Frontal cortex (tissue), 4 donors: ENCODE measurements around the gene COP1. TPM values are rescaled to one million over a fixed set of nuclear protein-coding genes. Genes with fewer than 3 reads are reported as not detected.
A peak's percentile ranks its signal among the peaks of the same experiment; 100 is the strongest.
"Not testable (repeated sequence)": the region's sequence is repeated elsewhere in the genome, so short reads cannot be mapped to it uniquely, and the experiment has no call there.

Experiments
- DNase-seq, 2 donors: peaks; one replicate each; pipeline ENCODE4 v3.0.0; 2012; ENCODE audit warnings: low spot score in 2 of 2
- FAIRE-seq: peaks from 2 replicates; lab custom pipeline; 2012; peaks lifted over from hg19 to GRCh38; lab: Jason Lieb, UNC
- total RNA-seq: library from RNA; depleted of rRNA; stranded (reverse); fragments of >200 nt; gene quantifications from one replicate; pipeline ENCODE4 v1.2.3, GENCODE V29; 2014
- donor health status: control.
- donor health status: control.
- donor health status: control.

The COP1 gene
- total RNA-seq, 1 donor from 2014 or later = 146 TPM

DNA sequence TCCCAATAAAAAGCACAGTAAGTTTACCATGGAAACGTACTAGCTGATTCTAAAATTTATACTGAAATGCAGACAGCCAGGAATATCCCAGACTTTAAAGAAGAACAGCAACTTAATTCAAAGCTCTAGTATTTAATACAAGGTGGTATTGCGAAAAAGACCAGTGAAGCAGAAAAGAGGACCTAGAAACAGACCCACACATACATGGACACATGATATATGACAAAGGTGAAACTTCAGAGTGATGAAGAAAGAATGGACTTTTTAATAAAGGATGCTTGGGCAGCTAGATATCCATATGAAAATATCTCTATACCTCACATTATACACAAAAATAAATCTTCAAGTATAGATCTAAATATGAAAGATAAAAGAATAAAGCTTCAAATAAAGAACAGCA is 62.6 kb downstream of the COP1 start:
- FAIRE-seq (no peak), DNase-seq (no peak)

DNA sequence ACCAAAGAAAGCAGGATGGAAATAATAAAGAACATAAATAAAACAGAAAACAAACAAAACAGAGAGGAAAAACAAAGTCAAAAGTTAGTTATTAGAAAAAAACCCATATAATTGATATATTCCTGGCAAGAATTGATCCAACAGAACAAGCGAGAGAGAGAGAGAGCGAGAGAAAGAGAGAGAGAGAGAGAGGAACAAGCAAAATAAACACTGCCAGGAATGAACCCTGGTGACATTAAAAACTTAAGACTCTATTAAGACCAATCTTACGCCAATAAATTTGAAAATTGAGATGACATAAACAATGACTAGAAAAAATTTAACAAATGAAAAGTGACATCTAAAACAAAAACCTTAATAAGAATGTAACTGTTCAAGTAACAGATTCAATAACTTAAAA is 64.1 kb downstream of the COP1 start:
- no peak for DNase-seq
- peak; percentile 17 for FAIRE-seq

GRCh38 chr1:176141449-176141848 is 65.6 kb downstream of the COP1 start:
- FAIRE-seq (no peak), DNase-seq (no peak)

DNA sequence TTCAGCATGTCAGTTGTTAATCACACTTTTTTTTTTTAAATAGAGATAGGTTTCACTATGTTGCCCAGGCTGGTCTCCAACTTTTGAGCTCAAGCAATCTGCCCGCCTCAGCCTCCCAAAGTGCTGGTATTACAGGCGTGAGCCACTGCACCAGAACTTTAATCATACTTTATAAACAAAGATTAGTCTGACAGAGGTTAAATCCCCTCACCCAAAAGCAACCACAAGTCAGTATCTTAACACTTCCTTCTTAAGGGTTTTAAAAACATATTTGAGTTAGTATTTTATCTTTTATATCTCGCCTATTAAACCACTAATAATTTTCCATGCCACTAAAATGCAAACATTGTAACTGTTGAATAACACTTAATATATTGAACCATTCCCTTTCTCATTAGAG is 70.2 kb downstream of the COP1 start:
- DNase-seq = no peak
- FAIRE-seq = no peak

- DNase-seq (no peak), FAIRE-seq (no peak)
Observed at GRCh38 chr1:176134666-176135065, 72.4 kb downstream of the COP1 start.

GRCh38 chr1:176122282-176122681 is 84.8 kb downstream of the COP1 start:
- DNase-seq = no peak
- FAIRE-seq = no peak

- DNase-seq = no peak
- no peak for FAIRE-seq
Observed at GRCh38 chr1:176119549-176119948, 87.5 kb downstream of the COP1 start.

- DNase-seq (no peak), FAIRE-seq (no peak)
Observed at GRCh38 chr1:176118985-176119384, 88.1 kb downstream of the COP1 start.

DNA sequence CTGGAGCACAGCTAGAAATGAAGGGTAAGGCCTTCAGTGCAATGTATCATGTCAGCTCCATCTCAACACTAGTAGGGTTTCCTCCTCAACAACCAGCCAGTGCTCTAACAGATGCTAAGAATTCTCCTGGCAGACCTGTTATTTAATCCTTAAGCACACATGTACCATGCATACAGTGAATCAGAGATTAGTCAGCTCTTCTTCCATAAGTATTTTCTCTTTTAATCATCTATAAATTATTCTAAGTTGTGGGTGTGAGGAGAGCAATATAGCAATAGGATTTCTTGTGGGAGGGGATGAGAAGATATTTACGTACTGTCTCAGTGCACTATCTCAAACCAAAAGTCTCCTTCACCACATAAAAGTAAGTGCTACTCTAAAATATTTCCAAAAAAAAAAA is 95.3 kb downstream of the COP1 start:
- DNase-seq (no peak), FAIRE-seq (no peak)

- FAIRE-seq = no peak
Observed at GRCh38 chr1:176110203-176110602, 96.9 kb downstream of the COP1 start.

DNA sequence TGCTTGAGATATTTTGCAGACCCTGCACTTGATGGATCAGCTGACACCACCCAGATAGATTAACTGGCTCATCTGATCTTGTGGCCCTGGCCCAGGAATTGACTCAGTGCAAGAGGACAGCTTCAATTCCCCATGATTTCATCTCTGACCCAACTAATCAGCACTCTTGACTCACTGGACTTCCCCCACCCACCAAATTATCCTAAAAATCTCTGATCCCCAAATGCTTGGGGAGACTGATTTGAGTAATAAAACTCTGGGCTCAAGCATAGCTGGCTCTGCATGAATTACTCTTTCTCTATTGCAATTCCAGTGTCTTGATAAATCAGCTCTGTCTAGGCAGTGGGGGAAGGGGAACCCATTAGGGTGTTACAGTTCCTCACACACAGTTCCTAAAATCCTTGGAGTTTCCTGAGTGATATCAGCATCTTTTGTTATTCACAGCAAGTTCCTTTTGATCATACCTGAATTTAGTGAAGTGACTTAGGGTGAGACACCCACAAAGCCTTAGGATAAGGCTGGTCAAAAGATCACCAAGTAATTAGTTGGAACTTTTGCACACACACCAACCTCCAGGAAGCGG is 104.2 kb downstream of the COP1 start:
- FAIRE-seq (no peak), DNase-seq (no peak)

More at GRCh38 chr1:176110203-176110602, 96.9 kb downstream of the COP1 start:
- DNase-seq = no peak

GRCh38 chr1:176101951-176102642 is 105.0 kb downstream of the COP1 start:
- DNase-seq (no peak), FAIRE-seq (no peak)

DNA sequence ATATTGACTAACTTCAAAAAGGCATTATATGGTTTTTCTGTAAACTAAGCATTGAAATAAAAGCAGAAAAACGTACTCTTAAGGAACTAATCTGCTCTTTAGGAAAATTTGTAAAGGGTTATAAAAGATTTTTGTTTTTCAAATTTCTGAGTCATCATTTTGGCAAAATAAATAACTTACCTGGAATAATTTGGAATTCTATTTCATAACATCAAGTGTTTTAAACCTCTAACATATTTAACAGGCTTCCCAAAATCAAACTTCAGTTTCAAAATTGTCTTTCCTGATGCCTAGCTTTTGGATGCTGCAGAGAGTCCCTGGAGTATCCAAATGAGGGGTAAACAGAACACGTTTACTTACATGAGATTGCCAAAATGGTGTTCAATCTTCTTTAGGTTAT is 108.5 kb downstream of the COP1 start:
- FAIRE-seq (peak; percentile 31), DNase-seq (no peak)

GRCh38 chr1:176096015-176096414 is 111.1 kb downstream of the COP1 start:
- DNase-seq (no peak), FAIRE-seq (no peak)

GRCh38 chr1:176090766-176091165 is 116.3 kb downstream of the COP1 start:
- DNase-seq (no peak), FAIRE-seq (no peak)

GRCh38 chr1:176087746-176088145 is 119.3 kb downstream of the COP1 start:
- not testable (repeated sequence) for FAIRE-seq, DNase-seq

- FAIRE-seq = peak; percentile 59
- DNase-seq = peak; percentile 16 to 19
Observed at GRCh38 chr1:176073524-176074157, 133.4 kb downstream of the COP1 start.

- FAIRE-seq = no peak
- no peak for DNase-seq
Observed at GRCh38 chr1:176068901-176069300, 138.2 kb downstream of the COP1 start.

DNA sequence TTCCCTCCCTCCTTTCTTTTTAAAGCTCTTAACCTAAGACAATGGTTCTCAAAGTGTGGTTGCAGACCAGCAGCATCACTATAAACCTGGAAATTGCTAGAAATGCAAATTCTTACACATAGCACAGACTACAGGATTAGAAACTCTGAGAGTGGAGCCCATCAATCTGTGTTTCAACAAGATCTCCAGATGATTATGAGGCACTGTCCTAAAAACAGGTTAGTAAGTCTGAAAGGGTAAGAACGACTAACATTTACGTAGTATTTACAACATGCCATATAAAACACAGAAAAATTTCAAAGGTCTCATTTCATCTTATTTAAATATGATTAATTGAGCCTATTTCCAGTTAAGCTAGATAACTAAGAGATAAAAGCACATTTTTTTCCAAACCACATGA is 138.8 kb downstream of the COP1 start:
- DNase-seq = no peak
- FAIRE-seq = no peak

- DNase-seq = no peak
- no peak for FAIRE-seq
Observed at GRCh38 chr1:176066709-176067108, 140.4 kb downstream of the COP1 start.

GRCh38 chr1:176058686-176059085 is 148.4 kb downstream of the COP1 start:
- FAIRE-seq = no peak

More at GRCh38 chr1:176058686-176059085, 148.4 kb downstream of the COP1 start:
- no peak for DNase-seq
